ENCODE measurements around the gene MEA1.

The MEA1 gene

GRCh38 chr6:43037706-43038105 is 24.0 kb upstream of the MEA1 start:
- Histone ChIP-seq H3K4me1 (ENCODE audit: insufficient read depth, low read length, poor library complexity, severe bottlenecking) (no peaks in the 10 kb centered on the region), H3K4me3 (ENCODE audit: low read length, poor library complexity, severe bottlenecking) (no peak overlapping the region), H3K79me2 (ENCODE audit: insufficient read depth, low read length) (no peaks in the 10 kb centered on the region), H3K9me3 (ENCODE audit: insufficient read depth, low read depth, low read length) (no peaks in the 10 kb centered on the region), H3K4me2 (ENCODE audit: low read depth, low read length, poor library complexity, severe bottlenecking) (no peak overlapping the region), H4K20me1 (ENCODE audit: insufficient read depth, low read length, poor library complexity, severe bottlenecking) (no peaks in the 10 kb centered on the region), H3K9me2 (replicated peaks; ENCODE audit: low read depth, low read length) (no peaks in the 10 kb centered on the region), H3K36me3 (ENCODE audit: insufficient read depth, low read length) (peaks cover 12% of the 10 kb centered on the region; the same call in 1 of the 2 replicates), H3K9ac (ENCODE audit: low read depth, low read length, poor library complexity, severe bottlenecking) (no peak overlapping the region), H2AFZ (ENCODE audit: low read length) (no peak overlapping the region), H3F3A (ENCODE audit: low read depth) (no peaks in the 10 kb centered on the region), H3K27me3 (ENCODE audit: insufficient read depth, low read length, poor library complexity, severe bottlenecking) (no peaks in the 10 kb centered on the region)
- TF ChIP-seq, protein P1, sequence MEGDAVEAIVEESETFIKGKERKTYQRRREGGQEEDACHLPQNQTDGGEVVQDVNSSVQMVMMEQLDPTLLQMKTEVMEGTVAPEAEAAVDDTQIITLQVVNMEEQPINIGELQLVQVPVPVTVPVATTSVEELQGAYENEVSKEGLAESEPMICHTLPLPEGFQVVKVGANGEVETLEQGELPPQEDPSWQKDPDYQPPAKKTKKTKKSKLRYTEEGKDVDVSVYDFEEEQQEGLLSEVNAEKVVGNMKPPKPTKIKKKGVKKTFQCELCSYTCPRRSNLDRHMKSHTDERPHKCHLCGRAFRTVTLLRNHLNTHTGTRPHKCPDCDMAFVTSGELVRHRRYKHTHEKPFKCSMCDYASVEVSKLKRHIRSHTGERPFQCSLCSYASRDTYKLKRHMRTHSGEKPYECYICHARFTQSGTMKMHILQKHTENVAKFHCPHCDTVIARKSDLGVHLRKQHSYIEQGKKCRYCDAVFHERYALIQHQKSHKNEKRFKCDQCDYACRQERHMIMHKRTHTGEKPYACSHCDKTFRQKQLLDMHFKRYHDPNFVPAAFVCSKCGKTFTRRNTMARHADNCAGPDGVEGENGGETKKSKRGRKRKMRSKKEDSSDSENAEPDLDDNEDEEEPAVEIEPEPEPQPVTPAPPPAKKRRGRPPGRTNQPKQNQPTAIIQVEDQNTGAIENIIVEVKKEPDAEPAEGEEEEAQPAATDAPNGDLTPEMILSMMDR (conservative IDR thresholded peaks at IDR 0.05; ENCODE audit: low read length), result no peak
- no peak for TF ChIP-seq EZH2phosphoT487 (IDR thresholded peaks at IDR 0.05; ENCODE audit: borderline replicate concordance)

DNA sequence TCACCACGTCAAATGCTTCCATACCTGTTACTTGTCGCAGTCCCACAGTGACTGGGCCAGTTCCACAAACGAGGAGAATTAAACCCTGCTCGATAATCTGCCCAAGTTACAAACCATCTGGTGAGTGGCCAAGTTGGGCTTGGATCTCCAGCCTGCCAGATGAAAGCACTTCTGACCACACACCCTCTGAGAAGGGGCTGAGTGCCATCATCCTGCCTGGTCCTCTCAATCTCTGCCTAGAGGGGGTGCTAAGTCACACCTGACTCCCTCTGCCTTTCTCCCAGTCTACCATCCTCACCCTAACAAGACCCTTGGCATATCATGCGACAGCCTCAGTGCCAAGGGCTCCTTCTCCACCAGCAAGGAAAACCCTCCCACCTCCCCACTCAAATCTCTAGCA is 23.5 kb upstream of the MEA1 start:
- Histone ChIP-seq H3K36me3 (ENCODE audit: insufficient read depth, low read length) (peaks cover 12% of the 10 kb centered on the region; the same call in 1 of the 2 replicates), H3K4me3 (ENCODE audit: low read length, poor library complexity, severe bottlenecking) (no peak overlapping the region), H3F3A (ENCODE audit: low read depth) (no peaks in the 10 kb centered on the region), H3K9ac (ENCODE audit: low read depth, low read length, poor library complexity, severe bottlenecking) (no peak overlapping the region), H4K20me1 (ENCODE audit: insufficient read depth, low read length, poor library complexity, severe bottlenecking) (no peaks in the 10 kb centered on the region), H3K79me2 (ENCODE audit: insufficient read depth, low read length) (no peaks in the 10 kb centered on the region), H3K4me2 (ENCODE audit: low read depth, low read length, poor library complexity, severe bottlenecking) (no peak overlapping the region), H2AFZ (ENCODE audit: low read length) (no peak overlapping the region), H3K27me3 (ENCODE audit: insufficient read depth, low read length, poor library complexity, severe bottlenecking) (no peaks in the 10 kb centered on the region), H3K4me1 (ENCODE audit: insufficient read depth, low read length, poor library complexity, severe bottlenecking) (no peaks in the 10 kb centered on the region), H3K9me3 (ENCODE audit: insufficient read depth, low read depth, low read length) (no peaks in the 10 kb centered on the region), H3K9me2 (replicated peaks; ENCODE audit: low read depth, low read length) (no peaks in the 10 kb centered on the region)
- TF ChIP-seq, protein P1 (conservative IDR thresholded peaks at IDR 0.05; ENCODE audit: low read length), result no peak
- no peak for TF ChIP-seq EZH2phosphoT487 (IDR thresholded peaks at IDR 0.05; ENCODE audit: borderline replicate concordance)

GRCh38 chr6:43036712-43037111 is 23.0 kb upstream of the MEA1 start:
- H3K4me3 ChIP-seq (ENCODE audit: low read length, poor library complexity, severe bottlenecking), result no peak overlapping the region
- no peak for TF ChIP-seq EZH2phosphoT487 (IDR thresholded peaks at IDR 0.05; ENCODE audit: borderline replicate concordance)
- TF ChIP-seq, protein P1 (conservative IDR thresholded peaks at IDR 0.05; ENCODE audit: low read length), result no peak
- H3K9ac ChIP-seq (ENCODE audit: low read depth, low read length, poor library complexity, severe bottlenecking), result no peak overlapping the region
- no peaks in the 10 kb centered on the region for H3K79me2 ChIP-seq (ENCODE audit: insufficient read depth, low read length)
- no peaks in the 10 kb centered on the region for H4K20me1 ChIP-seq (ENCODE audit: insufficient read depth, low read length, poor library complexity, severe bottlenecking)
- no peak overlapping the region for H2AFZ ChIP-seq (ENCODE audit: low read length)
- H3K36me3 ChIP-seq (ENCODE audit: insufficient read depth, low read length), result peaks cover 12% of the 10 kb centered on the region; the same call in 1 of the 2 replicates
- H3K4me2 ChIP-seq (ENCODE audit: low read depth, low read length, poor library complexity, severe bottlenecking), result no peak overlapping the region
- no peaks in the 10 kb centered on the region for H3F3A ChIP-seq (ENCODE audit: low read depth)
- no peaks in the 10 kb centered on the region for H3K27me3 ChIP-seq (ENCODE audit: insufficient read depth, low read length, poor library complexity, severe bottlenecking)
- no peaks in the 10 kb centered on the region for H3K4me1 ChIP-seq (ENCODE audit: insufficient read depth, low read length, poor library complexity, severe bottlenecking)
- no peaks in the 10 kb centered on the region for H3K9me2 ChIP-seq (replicated peaks; ENCODE audit: low read depth, low read length)
- no peaks in the 10 kb centered on the region for H3K9me3 ChIP-seq (ENCODE audit: insufficient read depth, low read depth, low read length)
